Activated naive CD8-positive, alpha-beta T cell treated with anti-CD3 and anti-CD28 coated beads, Interleukin-2, amount 50 U/mL, for 16 hours (primary cell): ENCODE data around the gene TFF1.

Experiments used
- DNase-seq: peaks from one replicate; pipeline ENCODE4 v3.0.0-alpha.2; 2020; ENCODE audit warnings: low read depth, low spot score

Gene TFF1

GRCh38 chr21:42398436-42399028 lies 32.2 kb upstream of the TFF1 start:
- no peak for DNase-seq

DNA sequence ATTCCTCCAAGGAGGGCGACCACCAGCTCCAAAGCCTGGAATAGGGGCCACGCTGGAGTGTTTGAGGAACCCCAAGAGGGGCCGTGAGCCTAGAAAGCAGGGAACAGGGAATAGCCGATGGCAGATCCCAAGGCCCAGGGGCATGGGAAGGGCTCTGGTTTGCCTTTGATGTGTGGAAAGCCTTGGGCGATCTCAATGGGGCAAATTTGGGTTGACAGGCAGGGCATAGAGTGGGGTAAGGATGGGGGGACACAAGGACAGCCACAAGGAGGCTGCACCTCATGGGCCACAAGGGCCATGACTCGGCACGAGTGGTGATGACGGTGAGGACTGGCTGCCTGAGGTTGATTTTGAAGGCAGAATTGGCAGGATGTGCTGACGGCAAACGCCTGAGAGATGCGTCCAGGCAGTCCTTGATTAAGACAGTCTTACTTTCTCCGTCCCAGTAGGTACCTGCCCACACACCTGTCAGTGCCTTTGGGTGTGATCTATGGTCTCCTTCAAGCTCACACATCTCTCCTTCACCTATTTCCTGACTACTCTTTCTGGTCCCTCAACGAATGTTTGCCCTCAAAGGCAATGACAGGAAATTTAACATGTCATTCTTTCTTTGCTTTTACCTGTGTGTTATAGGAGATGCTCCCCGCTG lies 31.5 kb upstream of the TFF1 start:
- no peak for DNase-seq

DNA sequence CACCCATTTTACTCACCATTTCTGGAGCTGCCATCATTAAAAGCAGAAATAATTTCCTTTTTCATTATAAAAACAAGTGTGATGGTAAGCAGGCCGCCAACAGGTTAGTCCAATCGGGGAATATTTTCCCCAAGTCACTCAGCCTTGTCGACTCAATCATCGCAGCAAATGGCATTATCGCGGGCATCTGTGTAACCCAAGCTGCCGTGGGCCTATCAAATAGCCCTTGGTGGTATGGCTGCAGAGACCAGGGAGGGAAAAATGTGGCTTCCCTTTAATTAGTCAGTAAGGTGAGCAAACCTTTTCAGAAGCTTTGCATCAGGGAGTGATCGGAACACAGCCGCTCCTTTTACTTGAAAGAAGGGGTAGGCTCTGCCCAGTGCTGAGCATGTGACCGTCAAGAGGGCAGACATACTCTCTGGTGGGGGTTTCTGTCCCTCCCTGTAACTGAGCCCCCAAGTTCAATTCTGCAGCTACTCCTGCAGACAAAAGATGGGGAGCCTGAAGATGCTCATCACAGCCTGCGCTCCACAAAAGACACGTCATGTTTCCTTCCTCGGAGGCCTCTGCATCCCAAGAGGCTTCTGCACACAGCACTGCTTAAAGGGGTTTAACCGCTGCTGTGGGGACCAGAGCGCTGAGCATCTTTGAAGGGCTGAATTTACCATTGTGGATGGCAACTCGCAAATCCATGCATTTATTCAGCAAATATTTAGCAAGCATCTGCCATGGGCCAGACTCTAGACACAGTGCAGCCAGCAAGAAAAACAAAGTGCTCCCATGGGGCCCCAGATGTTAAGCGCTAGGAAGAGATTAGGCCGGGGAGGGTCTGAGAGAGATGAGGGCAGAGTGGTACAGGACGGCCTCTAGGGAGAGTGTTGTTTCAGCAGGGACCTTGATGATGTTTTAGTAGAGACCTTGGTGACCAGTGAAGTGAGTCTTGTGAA lies 30.7 kb upstream of the TFF1 start:
- no peak for DNase-seq

GRCh38 chr21:42395905-42396651 lies 29.7 kb upstream of the TFF1 start, which contains the start of gene TMPRSS3:
TSS of gene TMPRSS3 (minus strand) at chr21:42396052. CDS start at chr21:42395417, 635 bp downstream.
- DNase-seq: no peak

DNA sequence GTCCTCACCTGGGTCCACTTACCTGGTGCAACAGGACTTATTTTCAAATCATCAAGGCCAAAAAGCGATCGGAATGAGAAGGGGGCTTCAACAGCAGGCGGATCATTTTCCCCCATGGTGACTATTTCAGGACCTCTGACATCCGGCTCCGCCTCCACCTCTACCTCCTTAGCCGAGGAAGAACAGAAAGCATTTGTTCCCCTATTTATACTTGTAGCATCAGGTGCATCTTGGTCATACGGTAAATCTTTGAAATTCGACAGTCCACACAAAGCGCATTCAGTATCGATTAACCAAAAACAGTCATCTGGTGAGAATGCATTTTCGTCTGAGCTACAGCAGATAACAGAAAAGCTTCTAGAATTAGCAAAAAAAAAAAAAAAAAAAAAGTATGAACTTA lies 29.0 kb upstream of the TFF1 start:
- no peak for DNase-seq

DNA sequence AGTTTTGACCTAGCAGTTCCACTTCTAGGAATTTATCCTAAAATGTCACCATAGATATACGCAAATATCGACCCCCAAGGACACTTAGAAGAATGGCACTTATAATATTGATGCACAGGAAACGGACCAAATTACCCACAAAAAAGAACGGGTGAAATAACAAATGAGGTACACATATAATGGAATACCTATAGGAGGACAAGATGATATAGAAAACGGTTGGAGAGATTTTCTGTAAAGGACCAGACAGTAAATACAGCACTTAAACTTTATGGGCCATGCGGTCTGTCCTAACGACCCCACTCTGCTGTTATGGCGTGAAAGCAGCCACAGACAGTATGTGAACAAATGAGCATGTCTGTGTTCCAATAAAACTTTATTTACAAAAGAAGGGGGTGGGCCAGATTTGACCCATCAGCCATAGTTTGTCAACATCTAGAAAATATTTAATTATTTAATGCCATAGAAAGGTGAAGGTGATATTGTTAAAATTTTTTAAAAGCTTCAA lies 27.2 kb upstream of the TFF1 start:
- DNase-seq: no peak

DNA sequence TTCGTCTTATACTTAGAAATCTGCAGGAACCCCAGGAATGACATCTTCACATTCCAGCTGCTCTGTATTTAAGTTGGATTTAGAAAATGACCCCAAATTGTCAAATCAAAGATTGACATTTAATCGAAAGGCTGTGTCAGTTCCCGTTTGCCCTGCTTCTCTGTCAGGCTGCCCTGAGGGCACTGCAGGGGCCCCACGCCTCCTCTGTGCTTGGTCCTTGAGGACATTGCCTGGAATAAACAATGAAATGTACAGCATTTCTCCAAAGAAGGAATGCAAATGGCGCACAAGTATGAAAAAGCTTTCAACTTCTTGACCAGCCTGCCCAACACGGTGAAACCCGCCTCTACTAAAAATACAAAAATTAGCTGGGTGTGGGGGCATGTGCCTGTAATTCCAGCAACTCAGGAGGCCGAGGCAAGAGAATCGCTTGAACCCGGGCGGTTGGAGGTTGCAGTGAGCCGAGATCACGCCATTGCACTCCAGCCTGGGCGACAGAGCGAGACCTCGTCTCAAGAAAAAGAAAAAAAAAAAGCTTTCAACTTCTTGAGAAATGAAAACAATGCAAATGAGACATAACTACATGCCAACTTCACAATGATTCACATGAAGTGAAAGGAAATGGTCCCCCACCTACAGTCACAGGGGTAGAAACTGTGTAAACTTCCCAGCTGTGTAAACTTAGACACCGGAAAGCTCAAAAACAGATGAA lies 26.6 kb upstream of the TFF1 start:
- DNase-seq: no peak

DNA sequence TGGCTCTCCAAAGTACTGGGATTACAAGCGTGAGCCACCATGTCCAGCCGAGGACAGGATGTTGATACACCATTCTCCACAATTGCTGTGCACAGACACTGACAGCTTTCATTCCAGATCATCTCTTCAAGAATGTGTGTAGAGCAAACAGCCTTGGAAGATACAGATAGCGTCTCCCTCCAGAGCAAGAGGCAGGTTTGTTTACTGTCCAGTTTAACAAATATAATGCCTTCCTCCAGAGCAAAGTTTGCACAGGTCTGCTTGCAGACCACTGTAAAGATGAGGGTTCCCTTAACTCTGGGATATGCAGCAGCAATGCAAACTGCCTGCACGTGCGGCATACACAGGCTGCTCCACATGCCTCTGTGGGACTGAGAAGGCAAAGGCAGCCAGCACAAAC lies 25.0 kb upstream of the TFF1 start:
- no peak for DNase-seq

GRCh38 chr21:42390696-42391095 lies 24.4 kb upstream of the TFF1 start:
- no peak for DNase-seq

GRCh38 chr21:42390193-42390592 lies 23.9 kb upstream of the TFF1 start:
- no peak for DNase-seq

- no peak for DNase-seq
These were observed 23.1 kb upstream of the TFF1 start for GRCh38 chr21:42389449-42389835.

- DNase-seq: no peak
These were observed 22.6 kb upstream of the TFF1 start for GRCh38 chr21:42388740-42389448.

- no peak for DNase-seq
These were observed 21.6 kb upstream of the TFF1 start for GRCh38 chr21:42387843-42388340.

GRCh38 chr21:42387164-42387563 lies 20.8 kb upstream of the TFF1 start:
- DNase-seq: no peak

- no peak for DNase-seq
These were observed 19.8 kb upstream of the TFF1 start for GRCh38 chr21:42386034-42386591.

GRCh38 chr21:42385619-42386018 lies 19.3 kb upstream of the TFF1 start:
- DNase-seq: no peak

DNA sequence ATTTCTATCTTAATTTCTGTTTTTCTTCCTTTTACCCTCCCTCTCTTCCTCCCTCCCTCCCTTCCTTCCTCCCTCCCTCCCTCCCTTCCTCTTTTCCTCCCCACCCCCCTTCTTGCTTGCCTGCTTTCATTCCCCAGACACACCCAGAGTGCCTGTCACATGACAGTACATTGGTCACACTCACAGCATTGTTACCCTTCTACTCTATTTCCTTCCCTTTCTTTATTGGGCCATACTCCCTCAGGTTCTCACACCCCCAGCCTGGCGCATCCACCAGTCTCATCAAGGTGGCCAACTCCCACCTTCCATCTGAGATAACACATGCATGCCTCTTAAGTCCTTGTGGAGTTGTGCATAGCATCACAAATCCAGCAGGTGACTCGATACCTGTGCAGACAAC lies 18.7 kb upstream of the TFF1 start:
- no peak for DNase-seq

DNA sequence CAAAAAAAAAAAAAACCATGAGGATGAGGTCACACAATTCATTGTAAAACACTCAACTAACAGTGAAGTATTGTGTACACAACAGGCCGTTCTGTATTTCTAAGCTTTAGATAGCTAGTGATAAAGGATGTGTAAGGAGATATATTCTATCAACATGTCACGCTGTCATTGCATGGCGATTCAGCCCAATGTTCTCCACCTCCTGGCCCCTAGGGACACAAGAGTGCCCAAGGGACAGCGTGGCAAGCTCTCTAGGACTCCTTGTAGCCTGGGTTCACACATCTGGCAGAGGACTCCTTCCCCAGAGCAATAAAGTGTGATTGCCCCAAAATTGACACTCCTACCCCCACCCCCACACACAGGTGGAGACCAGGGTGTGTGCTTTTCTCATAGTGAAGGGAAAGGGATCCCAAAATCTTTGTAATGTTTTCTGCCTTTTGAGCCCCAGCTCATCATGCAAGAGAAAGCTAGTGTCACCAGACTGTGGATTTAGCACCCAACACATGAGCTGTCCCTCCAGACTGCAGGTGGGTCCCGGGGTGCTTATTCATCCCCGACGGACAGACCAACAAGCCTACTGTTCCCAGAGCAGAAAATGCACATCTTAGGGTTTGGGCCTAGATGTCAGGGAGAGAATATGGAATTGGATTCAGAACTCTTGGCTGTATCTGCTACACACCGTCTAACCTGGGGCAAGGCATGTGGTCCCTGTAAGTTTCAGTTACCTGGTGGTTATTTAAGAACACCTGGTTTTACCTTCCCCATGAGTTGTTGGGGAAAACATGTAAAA lies 18.0 kb upstream of the TFF1 start:
- no peak for DNase-seq

DNA sequence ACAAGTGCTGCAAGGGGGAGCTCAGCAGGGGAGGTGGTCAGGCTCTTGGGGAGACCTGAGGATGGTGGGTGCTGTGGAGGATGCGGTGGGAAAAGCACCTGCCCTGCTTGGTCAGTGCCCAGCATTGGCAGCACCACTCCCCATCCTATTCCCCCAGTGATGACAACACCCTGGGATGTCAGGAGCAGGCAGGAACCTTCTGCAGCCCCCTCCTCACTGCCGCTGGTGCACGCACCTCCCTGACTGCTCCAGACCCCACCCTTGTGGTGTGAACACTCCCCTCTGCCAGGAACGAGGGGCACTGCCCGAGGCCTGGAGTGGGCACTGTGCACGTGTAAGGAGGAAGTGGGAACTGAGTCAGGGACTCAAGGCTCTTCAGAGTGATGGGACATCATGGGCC lies 17.0 kb upstream of the TFF1 start:
- no peak for DNase-seq
